Measurements from ENCODE around the gene NOX1.

Gene NOX1

GRCh38 chrX:100874325-100874724 lies at the start of gene NOX1:
Gene NOX1 (minus strand): TSS chrX:100874359. CDS start chrX:100874139, 220 bp downstream.
- DNase-seq = no peak

GRCh38 chrX:100915562-100915961 lies 41.4 kb upstream of the NOX1 start:
- DNase-seq = no peak

- no peak for DNase-seq
These were observed 39.0 kb upstream of the NOX1 start for GRCh38 chrX:100913111-100913510.

DNA sequence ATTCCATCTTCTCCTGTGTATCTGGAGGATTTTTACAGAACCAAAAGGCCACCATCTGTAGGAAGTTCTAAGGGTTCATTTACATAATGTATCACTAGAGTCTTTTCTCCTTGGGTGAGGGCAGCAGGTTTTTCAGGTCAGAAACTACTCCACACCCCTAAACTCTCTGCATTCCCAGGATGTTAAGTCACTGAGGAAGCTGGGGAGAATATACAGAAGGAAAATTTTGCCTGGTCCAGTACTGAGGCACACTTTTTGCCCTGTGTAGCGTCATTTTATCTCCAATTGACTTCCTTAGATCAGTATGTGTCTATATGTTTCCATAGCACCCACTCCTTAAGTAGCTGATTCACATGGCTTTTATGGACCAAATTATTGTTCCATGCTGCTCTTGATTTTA lies 37.6 kb upstream of the NOX1 start:
- no peak for DNase-seq

GRCh38 chrX:100905620-100906019 lies 31.5 kb upstream of the NOX1 start:
- DNase-seq = no peak

- DNase-seq = no peak
These were observed 30.3 kb upstream of the NOX1 start for GRCh38 chrX:100904433-100904832.

- DNase-seq = no peak
These were observed 21.4 kb upstream of the NOX1 start for GRCh38 chrX:100895365-100896075.

- no peak for DNase-seq
These were observed 9.5 kb upstream of the NOX1 start for GRCh38 chrX:100883654-100884053.

- no peak for DNase-seq
These were observed 6.2 kb upstream of the NOX1 start for GRCh38 chrX:100880368-100880767.

DNA sequence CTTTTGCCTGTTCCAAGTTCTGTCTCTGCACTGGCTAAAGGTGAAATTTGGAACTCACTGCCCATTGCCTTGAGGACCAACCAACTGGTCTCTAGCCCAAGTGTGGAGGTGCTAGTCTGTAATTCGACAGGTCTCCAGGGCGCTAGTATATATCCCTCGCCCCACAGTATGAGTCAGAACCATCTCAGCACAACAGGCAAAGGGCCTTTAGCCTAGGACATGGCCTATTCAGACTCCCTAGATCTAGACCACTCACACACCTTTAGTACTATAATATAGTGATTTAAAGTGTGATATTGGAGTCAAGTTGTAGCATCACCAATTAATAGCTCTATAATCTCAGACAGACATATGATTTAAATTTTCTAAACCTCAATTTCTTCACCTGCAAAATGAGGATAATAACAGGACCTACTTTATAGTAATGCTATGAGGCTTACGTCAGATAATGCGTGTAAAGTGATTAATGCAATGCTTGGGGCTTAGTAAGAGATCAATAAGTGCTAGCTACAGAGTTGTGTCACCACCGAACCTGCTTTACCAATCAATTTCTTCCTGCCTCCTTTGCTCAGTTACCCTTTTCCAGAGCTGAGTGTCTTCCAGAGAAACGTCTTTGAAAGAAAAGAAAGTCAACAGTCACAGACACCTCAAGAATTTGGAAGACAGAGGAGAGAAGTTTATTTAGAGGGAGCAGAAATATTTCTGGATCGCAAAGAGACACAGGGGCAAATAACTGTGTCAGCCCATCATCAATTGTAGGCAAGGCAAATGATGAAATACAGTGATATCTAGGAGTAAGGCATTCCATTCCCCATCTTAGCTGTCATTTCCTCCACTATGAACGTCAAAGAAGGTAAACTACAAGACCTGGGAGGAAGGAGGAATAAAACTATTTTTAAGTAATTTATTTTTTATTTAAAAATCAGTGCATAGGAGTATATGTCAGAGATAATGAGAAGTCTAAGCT lies 2.3 kb downstream of the NOX1 start:
- no peak for DNase-seq

DNA sequence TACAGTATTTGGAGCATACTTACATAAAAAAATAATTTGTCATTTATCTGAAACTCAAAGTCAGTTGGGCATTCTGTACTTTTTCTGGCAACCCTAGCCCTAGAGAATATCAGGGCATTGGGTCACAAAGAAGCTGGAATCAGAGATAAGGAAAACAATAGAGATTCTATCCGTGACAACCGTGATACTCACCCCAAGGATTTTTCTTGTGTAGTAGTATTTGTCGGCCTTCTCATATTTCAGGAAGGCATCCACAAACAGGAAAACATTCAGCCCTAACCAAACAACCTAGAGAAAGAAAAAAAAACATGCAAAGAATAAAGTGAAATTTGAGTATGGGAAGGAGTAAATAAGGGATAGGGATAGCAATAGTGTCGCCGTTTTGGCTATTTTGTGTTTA lies 3.6 kb downstream of the NOX1 start:
- no peak for DNase-seq

DNA sequence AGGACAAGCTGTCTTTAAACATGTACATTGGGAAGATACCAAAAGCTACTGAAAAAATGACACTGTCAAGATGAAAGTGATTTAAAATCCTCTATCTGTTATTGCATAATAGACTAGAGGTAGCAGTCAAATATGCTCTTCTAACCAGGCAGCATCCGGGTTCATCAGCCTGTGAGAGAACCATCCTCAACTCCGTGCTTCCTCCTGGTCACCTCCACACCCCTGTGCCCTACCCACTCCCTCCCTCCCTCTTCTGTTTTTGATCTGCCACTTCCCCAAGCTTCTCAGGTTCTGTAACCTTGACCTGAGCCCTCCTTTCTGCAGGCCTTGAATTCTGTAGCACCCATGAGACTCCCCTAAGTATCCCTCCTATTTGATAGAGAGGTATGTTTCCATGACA lies 5.9 kb downstream of the NOX1 start:
- DNase-seq = no peak

DNA sequence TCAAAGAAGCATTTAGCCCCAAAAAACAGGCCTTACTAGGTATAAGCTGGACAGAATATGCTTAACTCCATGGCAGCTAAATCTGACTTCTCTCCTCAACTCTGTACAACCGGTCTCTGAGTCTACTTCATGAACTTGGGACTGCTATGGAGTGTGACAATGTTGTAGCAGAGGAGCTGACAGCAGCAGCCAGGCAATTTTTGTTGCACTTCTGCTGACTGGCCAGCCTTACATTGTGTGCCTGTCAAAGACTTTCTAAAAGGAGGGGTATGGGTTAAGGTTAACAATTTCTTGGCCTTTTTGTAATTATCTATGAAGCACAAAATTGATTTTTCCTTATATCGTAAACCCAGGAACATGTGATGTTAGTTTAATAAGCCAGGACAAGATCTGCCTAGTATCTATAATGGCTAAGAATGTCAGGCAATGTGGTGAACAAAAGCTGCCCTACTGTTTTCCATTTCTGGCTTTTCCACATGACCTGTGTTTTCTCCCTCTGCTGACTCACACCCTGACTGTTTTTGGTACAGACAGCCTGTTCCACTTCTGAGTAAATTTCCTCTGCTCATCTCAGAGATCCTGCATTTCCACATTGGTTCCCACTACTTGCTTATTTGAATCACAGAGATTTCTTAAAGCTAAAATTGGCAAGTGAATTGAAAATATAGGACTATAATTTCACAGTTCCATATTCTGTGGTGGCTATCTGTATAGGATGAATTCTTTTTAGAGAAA lies 9.3 kb downstream of the NOX1 start:
- no peak for DNase-seq

GRCh38 chrX:100863326-100863864 lies 10.8 kb downstream of the NOX1 start:
- no peak for DNase-seq

GRCh38 chrX:100852810-100853209 lies 21.3 kb downstream of the NOX1 start:
- DNase-seq = no peak

GRCh38 chrX:100850317-100850716 lies 23.8 kb downstream of the NOX1 start:
- DNase-seq = no peak

GRCh38 chrX:100831219-100831946 lies 42.8 kb downstream of the NOX1 start:
- DNase-seq = no peak

GRCh38 chrX:100830547-100830946 lies 43.6 kb downstream of the NOX1 start:
- no peak for DNase-seq

DNA sequence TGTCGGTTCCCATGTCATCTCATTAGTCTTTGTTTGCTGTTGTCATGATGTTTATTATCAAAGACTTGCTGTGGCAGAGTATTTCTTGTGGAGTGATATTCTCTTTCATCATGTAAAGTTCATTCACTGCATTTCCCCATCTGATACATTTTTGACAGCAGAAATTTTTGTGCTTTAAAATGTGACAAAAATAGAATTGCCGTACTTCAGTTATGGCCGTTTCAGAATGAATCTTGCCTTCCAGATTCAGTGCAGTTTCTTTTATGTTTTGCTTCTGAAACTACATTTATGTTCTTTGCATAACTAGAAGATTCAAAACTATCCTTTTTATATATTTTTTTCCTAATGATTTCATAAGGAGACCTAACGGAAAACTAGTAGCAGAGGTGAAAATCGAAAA lies 44.0 kb downstream of the NOX1 start:
- DNase-seq = no peak

DNA sequence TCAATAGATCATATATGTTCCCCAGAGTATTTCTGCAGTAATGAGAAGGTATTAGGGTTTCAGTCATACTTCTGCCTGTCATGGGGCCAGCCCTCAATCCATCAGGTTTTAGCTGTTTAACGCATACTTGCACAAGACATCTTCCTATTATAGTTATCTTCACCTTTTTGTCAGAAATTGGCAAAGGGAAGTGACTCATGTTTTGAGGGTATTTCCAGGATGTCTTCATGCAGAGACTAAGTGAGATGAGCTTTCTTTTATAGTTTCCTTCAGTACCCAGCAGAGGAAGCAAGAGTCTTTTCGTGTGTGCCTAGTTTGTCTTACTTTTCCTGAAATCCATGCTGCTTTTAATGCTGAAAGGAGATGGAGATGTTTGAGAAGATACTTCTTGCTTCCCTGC lies 44.4 kb downstream of the NOX1 start:
- peak; percentile 20 for DNase-seq

DNA sequence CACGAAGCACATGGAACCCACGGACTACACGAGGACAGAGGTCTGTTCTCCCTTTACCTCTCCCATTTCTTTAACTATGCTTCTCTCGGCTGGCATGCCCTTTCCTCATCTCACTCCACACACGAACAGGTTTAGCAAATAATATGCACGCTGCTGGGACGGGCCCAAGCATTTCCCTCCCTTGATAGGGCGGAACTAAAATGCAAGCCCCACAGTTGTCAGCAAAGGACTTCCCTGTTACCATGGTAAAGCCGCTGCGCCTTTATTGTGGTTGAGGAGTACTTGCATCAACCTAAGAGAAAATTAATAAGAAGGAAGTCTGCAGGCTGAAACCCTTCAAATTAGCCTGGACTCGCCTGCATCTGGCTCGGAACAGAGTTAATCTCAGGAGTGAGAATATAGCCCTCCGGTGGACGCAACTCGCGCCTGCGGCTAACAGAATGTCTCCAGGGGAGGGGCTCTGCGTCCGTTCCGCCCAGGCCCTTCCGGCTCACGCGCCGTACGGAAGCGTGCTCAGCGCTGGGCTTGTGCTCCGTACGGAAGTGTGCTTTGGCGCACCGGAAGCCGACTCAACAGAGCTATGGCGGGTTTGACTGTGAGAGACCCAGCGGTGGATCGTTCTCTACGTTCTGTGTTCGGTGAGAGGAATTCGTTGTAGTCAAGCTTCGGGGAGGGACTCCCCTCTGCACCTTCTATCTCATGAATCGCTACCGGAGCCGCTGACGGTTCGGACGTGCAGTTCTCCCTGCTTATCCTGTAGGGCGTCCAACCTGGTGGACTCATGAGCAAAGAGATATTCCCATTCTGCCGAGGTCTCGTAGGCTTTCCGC lies 54.1 kb downstream of the NOX1 start, which contains the start of gene CSTF2:
Gene CSTF2 (plus strand): TSS at position 555 of the 830 bp plus-strand sequence. CDS start 26 bp downstream, at position 581.
- DNase-seq = peak; percentile 14

- no peak for DNase-seq
These were observed 54.7 kb downstream of the NOX1 start for GRCh38 chrX:100819534-100819836.

Measured in SIG-M5 (cell line).